ENCODE results near the gene OR51V1. TPM values are rescaled to one million over a fixed set of nuclear protein-coding genes. Genes with fewer than 3 reads are reported as not detected.

The OR51V1 gene
- total and polyA plus RNA-seq, 2 of the 13 experiments (the other 11 are each of a cell fraction or from before 2014, with no cell fraction given) = not detected

DNA sequence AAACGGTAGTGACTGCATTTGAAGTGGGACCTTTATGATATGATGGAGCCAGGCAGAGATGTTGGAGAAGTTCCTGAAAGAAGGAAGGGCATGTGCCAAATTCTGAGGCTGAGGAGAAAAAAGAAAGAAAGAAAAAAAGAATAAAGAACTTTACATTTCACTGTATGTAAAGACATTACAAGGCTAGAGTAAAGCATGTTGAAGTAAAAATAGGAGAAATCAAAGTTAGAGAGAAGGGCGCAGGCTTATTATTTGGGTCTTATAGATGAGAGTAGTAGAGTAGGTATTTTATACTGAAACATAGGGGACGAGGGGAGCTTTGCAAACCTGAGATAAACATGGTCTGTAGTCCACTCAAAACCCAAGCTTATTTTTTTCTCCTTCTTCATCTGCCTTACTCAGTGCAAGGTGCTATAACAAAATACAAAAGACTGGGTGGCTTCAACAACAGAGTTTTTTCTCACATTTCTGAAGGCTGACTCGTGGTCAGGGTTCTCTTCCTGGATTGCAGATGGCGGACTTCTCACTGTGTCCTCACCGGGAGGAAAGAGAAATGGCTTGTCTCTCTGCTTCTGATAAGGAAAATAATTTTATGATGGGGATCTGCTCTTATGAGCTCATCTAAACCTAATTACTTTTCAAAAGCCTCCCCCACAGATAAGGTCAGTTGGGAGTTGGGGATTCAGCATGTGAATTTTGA, 46.4 kb upstream of the OR51V1 start:
- TF ChIP-seq ZFP36L2 (CRISPR knock-in tag; IDR thresholded peaks at IDR 0.05) (no peak), ZNF281 (CRISPR knock-in tag; IDR thresholded peaks at IDR 0.05; ENCODE audit: borderline replicate concordance) (no peak), ZNF350 (CRISPR knock-in tag; IDR thresholded peaks at IDR 0.05; ENCODE audit: borderline replicate concordance, low read depth) (no peak), ZNF44 (CRISPR knock-in tag; IDR thresholded peaks at IDR 0.05) (no peak), KDM6A (CRISPR knock-in tag; IDR thresholded peaks at IDR 0.05; ENCODE audit: low read depth) (no peak), RAD21 (CRISPR knock-in tag; IDR thresholded peaks at IDR 0.05) (no peak), ZNF569 (CRISPR knock-in tag; IDR thresholded peaks at IDR 0.05; ENCODE audit: borderline replicate concordance) (no peak), ZC3H13 (CRISPR knock-in tag; IDR thresholded peaks at IDR 0.05) (no peak), ZNF567 (CRISPR knock-in tag; IDR thresholded peaks at IDR 0.05; ENCODE audit: borderline replicate concordance) (no peak), BRCA1 (CRISPR knock-in tag; IDR thresholded peaks at IDR 0.05) (no peak), RORA (CRISPR knock-in tag; IDR thresholded peaks at IDR 0.05) (no peak), JUND (CRISPR knock-in tag; IDR thresholded peaks at IDR 0.05) (no peak)
- WGBS (ENCODE audit: low lambda C conversion rate) = 10% methylated on average over 6 of the region's 6 CpGs
- no peak for FAIRE-seq

More for the DNA sequence above, 46.4 kb upstream of the OR51V1 start:
- DNase-seq (ENCODE audit: low spot score) = no peak
- no peak overlapping the region for H3K4me3 ChIP-seq (replicated peaks in 1 of 3; ENCODE audit: insufficient read depth in 1 of 3, low read depth in 2 of 3, low read length in 3 of 3)
- no peak overlapping the region for H2AFZ ChIP-seq (ENCODE audit: low read length)
- H3K27ac ChIP-seq (ENCODE audit: extremely low read length, insufficient read depth, low read length) = no peak overlapping the region
- intact Hi-C loops (cut with micrococcal nuclease; ENCODE audit: unreplicated experiment) (no loop called here), in situ Hi-C loops (cut with HindIII; ENCODE audit: extremely low pct_ligation_motif_present, low pct_unique_long_range_greater_than_20kb) (no loop called here)
- H3K9ac ChIP-seq (ENCODE audit: insufficient read depth, low read depth, low read length) = no peak overlapping the region
- ATAC-seq = no peak
- H4K20me1 ChIP-seq (ENCODE audit: insufficient read depth, low read length) = no peaks in the 10 kb centered on the region
- no peak overlapping the region for H3K4me2 ChIP-seq (ENCODE audit: low read depth, low read length)
- ChIA-PET POLR2A (no interaction called here), CTCF (ENCODE audit: low intra/inter-chr PET ratio, low total read pairs) (no interaction called here)
- H3K36me3 ChIP-seq (replicated peaks in 1 of 2; ENCODE audit: control insufficient read depth in 1 of 2, insufficient read depth in 2 of 2, low read length in 2 of 2) = no peaks in the 10 kb centered on the region
- H3K4me1 ChIP-seq (ENCODE audit: insufficient read depth, low read length) = no peaks in the 10 kb centered on the region
- H3K79me2 ChIP-seq (ENCODE audit: insufficient read depth, low read length) = no peaks in the 10 kb centered on the region
- peaks cover 0 to 5% of the 10 kb centered on the region in 2 experiments; a peak in 1 of 5 replicates for H3K27me3 ChIP-seq (ENCODE audit: control insufficient read depth in 1 of 2, insufficient read depth in 2 of 2, low read length in 2 of 2)
- no TSS peak for BruUV-seq (replicated peaks)
- H3K9me3 ChIP-seq (ENCODE audit: low read length) = no peaks in the 10 kb centered on the region

All from HepG2 (cell line).